ENCODE results near the gene NXPH2.
A peak's percentile ranks its signal among the peaks of the same experiment; 100 is the strongest.

The NXPH2 gene

DNA sequence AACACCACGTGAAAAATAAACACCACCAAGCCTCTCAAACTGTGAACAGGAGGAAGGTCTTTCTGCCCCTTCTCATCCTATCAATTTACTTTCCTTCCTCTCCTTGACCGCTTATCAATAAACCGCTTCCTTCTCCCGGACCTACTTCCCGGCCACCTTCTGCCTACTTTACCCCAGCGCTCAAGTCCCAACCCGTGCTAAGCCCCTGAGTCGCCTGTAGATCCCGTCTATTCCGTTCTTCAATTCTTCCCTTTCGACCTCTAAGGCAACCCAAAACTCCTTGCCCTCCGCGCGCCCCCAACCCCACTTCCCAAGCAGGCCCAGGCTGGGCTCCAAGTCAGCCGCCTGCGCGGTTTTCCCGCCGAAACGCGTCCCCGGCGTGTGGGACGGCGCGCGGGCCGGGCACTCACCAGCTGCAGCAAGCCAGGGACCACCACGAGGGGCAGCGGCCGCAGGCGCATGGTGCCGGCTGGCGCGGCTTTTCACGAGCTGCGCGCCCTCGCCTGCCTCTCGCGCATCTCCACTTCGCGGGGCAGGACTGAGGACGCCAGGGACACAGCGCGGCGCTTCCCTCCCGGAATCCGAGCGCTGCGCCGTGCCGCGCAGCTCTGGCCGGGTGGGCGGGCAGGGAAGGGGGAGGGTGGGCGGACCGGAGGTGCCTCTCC is at the start of gene NXPH2:
TSS of gene NXPH2 (minus strand) at position 610 of the 665 bp plus-strand sequence. CDS start at position 461, 149 bp downstream.
- H3K9me3 Mint-ChIP-seq = no peaks in the 10 kb centered on the region
- H3K27ac Mint-ChIP-seq = no peak within 1 kb of the TSS
- peaks cover 23% of the 10 kb centered on the region for H3K4me1 Mint-ChIP-seq
- H3K27me3 Mint-ChIP-seq (ENCODE audit: low read depth) = peaks cover 77% of the 10 kb centered on the region
- no peaks in the 10 kb centered on the region for H3K36me3 Mint-ChIP-seq (ENCODE audit: low read depth)
- H3K4me3 Mint-ChIP-seq = peak within 1 kb of the TSS; percentile 82 to 88 (median 86)
- TF ChIP-seq, protein P1, sequence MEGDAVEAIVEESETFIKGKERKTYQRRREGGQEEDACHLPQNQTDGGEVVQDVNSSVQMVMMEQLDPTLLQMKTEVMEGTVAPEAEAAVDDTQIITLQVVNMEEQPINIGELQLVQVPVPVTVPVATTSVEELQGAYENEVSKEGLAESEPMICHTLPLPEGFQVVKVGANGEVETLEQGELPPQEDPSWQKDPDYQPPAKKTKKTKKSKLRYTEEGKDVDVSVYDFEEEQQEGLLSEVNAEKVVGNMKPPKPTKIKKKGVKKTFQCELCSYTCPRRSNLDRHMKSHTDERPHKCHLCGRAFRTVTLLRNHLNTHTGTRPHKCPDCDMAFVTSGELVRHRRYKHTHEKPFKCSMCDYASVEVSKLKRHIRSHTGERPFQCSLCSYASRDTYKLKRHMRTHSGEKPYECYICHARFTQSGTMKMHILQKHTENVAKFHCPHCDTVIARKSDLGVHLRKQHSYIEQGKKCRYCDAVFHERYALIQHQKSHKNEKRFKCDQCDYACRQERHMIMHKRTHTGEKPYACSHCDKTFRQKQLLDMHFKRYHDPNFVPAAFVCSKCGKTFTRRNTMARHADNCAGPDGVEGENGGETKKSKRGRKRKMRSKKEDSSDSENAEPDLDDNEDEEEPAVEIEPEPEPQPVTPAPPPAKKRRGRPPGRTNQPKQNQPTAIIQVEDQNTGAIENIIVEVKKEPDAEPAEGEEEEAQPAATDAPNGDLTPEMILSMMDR (IDR thresholded peaks at IDR 0.05; ENCODE audit: unreplicated experiment in 3 of 3) = no peak

DNA sequence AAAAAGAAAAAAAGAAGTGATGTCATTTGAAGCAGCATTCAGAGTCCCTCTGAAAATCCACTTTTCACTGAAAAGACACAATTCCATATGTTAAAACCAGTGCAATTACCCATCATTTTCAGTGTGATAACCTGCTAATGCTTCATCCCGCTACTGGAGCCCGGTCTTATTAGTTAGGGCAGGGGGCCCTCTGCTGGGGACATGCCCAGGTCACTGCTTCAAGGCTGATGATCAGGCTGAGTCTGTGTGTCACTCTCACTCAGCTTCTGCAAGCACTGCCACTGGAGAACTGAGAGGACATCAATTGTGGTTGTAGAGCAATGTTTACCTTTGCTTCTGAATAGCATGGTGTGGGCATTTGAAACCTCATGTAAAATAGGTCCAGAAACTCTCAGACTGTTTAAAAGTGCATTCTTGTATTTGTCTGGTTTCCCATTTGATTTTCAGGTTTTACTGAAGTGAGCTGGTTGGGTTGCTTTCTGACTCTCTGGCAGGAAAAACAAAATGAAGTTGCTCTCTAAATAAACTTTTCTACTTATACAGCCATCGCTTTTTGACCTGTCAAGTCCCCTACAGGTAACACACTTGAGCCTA is 49.2 kb upstream of the NXPH2 start:
- no peak overlapping the region for H3K4me3 Mint-ChIP-seq
- no peaks in the 10 kb centered on the region for H3K27me3 Mint-ChIP-seq (ENCODE audit: low read depth)
- H3K27ac Mint-ChIP-seq = no peak overlapping the region
- H3K4me1 Mint-ChIP-seq = no peaks in the 10 kb centered on the region
- peaks cover 2% of the 10 kb centered on the region for H3K9me3 Mint-ChIP-seq
- no peaks in the 10 kb centered on the region for H3K36me3 Mint-ChIP-seq (ENCODE audit: low read depth)
- TF ChIP-seq, protein P1 (IDR thresholded peaks at IDR 0.05; ENCODE audit: unreplicated experiment in 3 of 3) = peak; percentile 31 to 55 (median 50)

DNA sequence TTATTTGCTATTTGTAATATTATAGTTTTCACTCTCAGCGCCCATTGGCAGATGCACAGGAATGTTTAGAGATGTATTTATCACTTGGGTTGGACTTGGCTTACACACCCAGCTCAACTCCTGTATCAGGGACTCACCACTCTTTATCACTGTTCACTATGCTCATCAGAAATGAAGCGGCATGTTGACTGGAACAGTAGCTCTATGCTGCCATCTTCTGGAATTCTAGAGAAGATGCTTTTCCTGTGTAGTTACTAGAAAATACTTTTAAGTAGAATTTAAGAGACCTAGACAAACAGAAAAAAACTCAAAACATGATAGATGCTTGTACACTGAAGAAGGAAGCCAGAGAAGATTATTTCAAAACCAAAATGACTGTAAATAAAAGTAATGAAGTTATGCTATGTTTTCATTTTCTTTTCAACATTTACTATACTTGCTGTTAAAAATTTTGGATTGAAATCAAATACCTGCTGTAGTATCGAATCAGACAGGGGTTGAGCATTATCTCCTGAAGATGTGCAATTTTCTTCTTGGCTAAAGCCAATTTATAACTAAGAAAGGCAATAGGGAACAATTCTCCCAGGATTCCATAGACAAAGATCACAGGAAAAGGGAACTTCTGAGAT is 47.4 kb upstream of the NXPH2 start:
- Mint-ChIP-seq H3K27ac (no peak overlapping the region), H3K27me3 (ENCODE audit: low read depth) (no peaks in the 10 kb centered on the region), H3K9me3 (no peaks in the 10 kb centered on the region), H3K36me3 (ENCODE audit: low read depth) (no peaks in the 10 kb centered on the region), H3K4me3 (no peak overlapping the region), H3K4me1 (no peaks in the 10 kb centered on the region)
- TF ChIP-seq, protein P1 (IDR thresholded peaks at IDR 0.05; ENCODE audit: unreplicated experiment in 3 of 3) = peak; percentile 70 to 82 (median 74)

DNA sequence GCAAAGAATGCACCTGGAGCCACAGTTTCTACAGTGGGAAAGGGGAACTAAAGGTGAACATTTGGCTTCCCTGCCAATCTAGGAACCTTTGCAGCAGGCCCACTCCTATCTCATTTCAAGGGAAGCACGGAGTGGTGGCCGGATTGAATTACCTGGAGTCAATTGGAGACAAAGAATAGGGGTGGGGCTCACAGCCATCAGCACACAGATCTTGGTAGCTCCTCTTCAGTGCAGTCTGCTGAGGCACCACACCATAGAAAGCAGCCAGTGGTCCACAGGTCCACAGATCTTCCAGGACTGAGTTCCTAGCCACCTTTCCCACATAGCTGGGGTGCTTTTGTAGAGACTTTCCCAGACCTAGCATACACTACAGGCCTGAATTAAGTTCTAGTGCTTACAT is 43.5 kb upstream of the NXPH2 start:
- H3K27me3 Mint-ChIP-seq (ENCODE audit: low read depth) = no peaks in the 10 kb centered on the region

DNA sequence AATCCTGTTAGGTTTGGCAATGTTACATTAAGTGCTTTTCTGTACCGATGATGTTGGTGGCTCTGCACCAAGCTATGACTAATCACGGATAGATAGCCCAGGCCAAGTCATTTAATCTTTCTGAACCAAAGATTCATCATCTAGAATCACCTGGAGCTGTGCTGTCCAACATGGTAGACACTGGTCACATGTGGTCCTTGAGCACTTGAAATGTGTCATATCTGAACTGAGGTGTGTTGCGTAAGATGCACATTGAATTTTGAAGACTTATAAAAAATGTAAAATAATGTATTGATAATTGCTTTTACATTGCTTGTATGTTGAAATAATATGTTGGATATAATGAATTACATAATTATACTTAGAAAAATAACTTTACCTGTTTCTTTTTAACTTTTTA is 39.8 kb upstream of the NXPH2 start:
- no peaks in the 10 kb centered on the region for H3K9me3 Mint-ChIP-seq
- TF ChIP-seq, protein P1 (IDR thresholded peaks at IDR 0.05; ENCODE audit: unreplicated experiment in 3 of 3) = no peak
- H3K4me3 Mint-ChIP-seq = no peak overlapping the region
- H3K4me1 Mint-ChIP-seq = peaks cover 7% of the 10 kb centered on the region
- H3K27ac Mint-ChIP-seq = no peak overlapping the region
- H3K27me3 Mint-ChIP-seq (ENCODE audit: low read depth) = no peaks in the 10 kb centered on the region
- no peaks in the 10 kb centered on the region for H3K36me3 Mint-ChIP-seq (ENCODE audit: low read depth)

More for the DNA sequence above, 43.5 kb upstream of the NXPH2 start:
- TF ChIP-seq, protein P1 (IDR thresholded peaks at IDR 0.05; ENCODE audit: unreplicated experiment in 3 of 3) = no peak
- H3K9me3 Mint-ChIP-seq = no peaks in the 10 kb centered on the region
- no peak overlapping the region for H3K27ac Mint-ChIP-seq
- no peaks in the 10 kb centered on the region for H3K36me3 Mint-ChIP-seq (ENCODE audit: low read depth)
- peaks cover 4% of the 10 kb centered on the region for H3K4me1 Mint-ChIP-seq
- H3K4me3 Mint-ChIP-seq = no peak overlapping the region

All from nephron (organoid).